WTC11 (cell line): ENCODE results near the gene TGDS. TPM values are rescaled to one million over a fixed set of nuclear protein-coding genes. Genes with fewer than 3 reads are reported as not detected.

ENCODE experiments used
- ATAC-seq: fragments of 200-7000 bp; cut with Tn5 transposase; 2 replicates; pipeline ENCODE4 v1.10.0; 2021; ENCODE audit warnings: mild to moderate bottlenecking, moderate library complexity
- CTCF ChIA-PET: fragments of 300-600 bp; sonication (Branson Sonifier 250); formaldehyde crosslinking; loops from one replicate; lab custom pipeline; 2021; ENCODE audit warnings: antibody characterized with exemption; lab: Charles Lee
- POLR2A ChIA-PET: fragments of 350-600 bp; sonication (Branson Sonifier 250); formaldehyde crosslinking; loops from one replicate; lab custom pipeline; 2021; ENCODE audit warnings: antibody characterized with exemption; lab: Charles Lee
- DNase-seq: peaks from one replicate; pipeline ENCODE4 v3.0.0; 2021; ENCODE audit warnings: low spot score
- H3K27ac Mint-ChIP-seq: 2 replicates; pipeline ENCODE4 v1.8.0; 2021; ENCODE audit warnings: mixed read lengths
- H3K27me3 Mint-ChIP-seq: 2 replicates; pipeline ENCODE4 v1.8.0; 2021; ENCODE audit warnings: low read depth, mild to moderate bottlenecking, moderate library complexity, mixed read lengths
- H3K36me3 Mint-ChIP-seq: 2 replicates; pipeline ENCODE4 v1.8.0; 2021; ENCODE audit warnings: mixed read lengths
- H3K4me1 Mint-ChIP-seq: 2 replicates; pipeline ENCODE4 v1.8.0; 2022; ENCODE audit warnings: mixed read lengths
- H3K4me3 Mint-ChIP-seq: 2 replicates; pipeline ENCODE4 v1.8.0; 2021; ENCODE audit warnings: mild to moderate bottlenecking, moderate library complexity, mixed read lengths
- H3K9me3 Mint-ChIP-seq: 2 replicates; pipeline ENCODE4 v1.8.0; 2021; ENCODE audit warnings: mixed read lengths
- FOXP1 ChIP-seq: sonication (generic); formaldehyde crosslinking; IDR thresholded peaks from 2 replicates; pipeline ENCODE4 v1.8.0; 2022; ENCODE audit warnings: missing genetic modification reagents, mild to moderate bottlenecking, moderate library complexity, borderline replicate concordance
- GABPB1 ChIP-seq: sonication (generic); formaldehyde crosslinking; IDR thresholded peaks from 2 replicates; pipeline ENCODE4 v1.8.1; 2023; ENCODE audit warnings: mild to moderate bottlenecking, missing genetic modification reagents
- IRF2 ChIP-seq: sonication (generic); formaldehyde crosslinking; IDR thresholded peaks from 2 replicates; pipeline ENCODE4 v1.8.0; 2022; ENCODE audit warnings: low read depth, missing genetic modification reagents, borderline replicate concordance
- JUN ChIP-seq: sonication (generic); formaldehyde crosslinking; IDR thresholded peaks from 2 replicates; pipeline ENCODE4 v1.8.0; 2023; ENCODE audit warnings: mild to moderate bottlenecking, missing genetic modification reagents
- KAT7 ChIP-seq: sonication (generic); formaldehyde crosslinking; IDR thresholded peaks from 2 replicates; pipeline ENCODE4 v1.8.1; 2023; ENCODE audit warnings: missing genetic modification reagents, mild to moderate bottlenecking, borderline replicate concordance
- SMAD3 ChIP-seq: sonication (generic); formaldehyde crosslinking; IDR thresholded peaks from 2 replicates; pipeline ENCODE4 v1.8.0; 2022; ENCODE audit warnings: missing genetic modification reagents, mild to moderate bottlenecking, borderline replicate concordance
- TP53 ChIP-seq: sonication (generic); formaldehyde crosslinking; IDR thresholded peaks from 2 replicates; pipeline ENCODE4 v1.8.1; 2023; ENCODE audit warnings: mild to moderate bottlenecking, missing genetic modification reagents
- ZNF121 ChIP-seq: sonication (generic); formaldehyde crosslinking; IDR thresholded peaks from 2 replicates; pipeline ENCODE4 v1.8.0; 2023; ENCODE audit warnings: missing genetic modification reagents
- ZNF396 ChIP-seq: fragments of 250-450 bp; sonication (Bioruptor Pico); IDR thresholded peaks from 2 replicates; pipeline ENCODE4 v1.8.0; 2021; ENCODE audit warnings: mild to moderate bottlenecking, moderate library complexity, borderline replicate concordance
- ZNF671 ChIP-seq: fragments of 250-450 bp; sonication (Bioruptor Pico); IDR thresholded peaks from 2 replicates; pipeline ENCODE4 v1.8.0; 2021; ENCODE audit warnings: mild to moderate bottlenecking
- total RNA-seq: library from RNA; stranded (reverse); gene quantifications from 3 replicates; pipeline ENCODE4 v1.2.3, GENCODE V29; 2021
- TF ChIP-seq, protein P1 (sequence below): fragments of 200-600 bp; IDR thresholded peaks from 2 replicates; pipeline ENCODE4 v1.8.0; 2022; ENCODE audit warnings: antibody characterized with exemption
- TF ChIP-seq, protein P2 (sequence below): sonication (generic); formaldehyde crosslinking; IDR thresholded peaks from 2 replicates; pipeline ENCODE4 v1.8.0; 2023; ENCODE audit warnings: missing genetic modification reagents
- TF ChIP-seq, protein P3 (sequence below): sonication (generic); formaldehyde crosslinking; IDR thresholded peaks from 2 replicates; pipeline ENCODE4 v1.8.1; 2022; ENCODE audit warnings: missing genetic modification reagents, borderline replicate concordance
- TF ChIP-seq, protein P4 (sequence below): sonication (generic); formaldehyde crosslinking; conservative IDR thresholded peaks from 2 replicates; pipeline ENCODE4 v1.8.1; 2023; ENCODE audit warnings: mild to moderate bottlenecking, low read depth, missing genetic modification reagents, moderate library complexity
- TF ChIP-seq, protein P5 (sequence below): sonication (generic); formaldehyde crosslinking; IDR thresholded peaks from 2 replicates; pipeline ENCODE4 v1.8.0; 2022; ENCODE audit warnings: mild to moderate bottlenecking, missing genetic modification reagents
- TF ChIP-seq, protein P6 (sequence below): fragments of 250-450 bp; sonication (Bioruptor Pico); IDR thresholded peaks from 2 replicates; pipeline ENCODE4 v1.9.0; 2021; ENCODE audit warnings: mild to moderate bottlenecking
- TF ChIP-seq, protein P7 (sequence below): sonication (generic); formaldehyde crosslinking; IDR thresholded peaks from 2 replicates; pipeline ENCODE4 v1.8.1; 2023; ENCODE audit warnings: mild to moderate bottlenecking, missing genetic modification reagents, moderate library complexity
- TF ChIP-seq, protein P8 (sequence below): sonication (generic); formaldehyde crosslinking; IDR thresholded peaks from 2 replicates; pipeline ENCODE4 v1.8.0; 2022; ENCODE audit warnings: mild to moderate bottlenecking, missing genetic modification reagents

TGDS gene
- total RNA-seq, 1 experiment from 2014 or later: 12.5 TPM

DNA sequence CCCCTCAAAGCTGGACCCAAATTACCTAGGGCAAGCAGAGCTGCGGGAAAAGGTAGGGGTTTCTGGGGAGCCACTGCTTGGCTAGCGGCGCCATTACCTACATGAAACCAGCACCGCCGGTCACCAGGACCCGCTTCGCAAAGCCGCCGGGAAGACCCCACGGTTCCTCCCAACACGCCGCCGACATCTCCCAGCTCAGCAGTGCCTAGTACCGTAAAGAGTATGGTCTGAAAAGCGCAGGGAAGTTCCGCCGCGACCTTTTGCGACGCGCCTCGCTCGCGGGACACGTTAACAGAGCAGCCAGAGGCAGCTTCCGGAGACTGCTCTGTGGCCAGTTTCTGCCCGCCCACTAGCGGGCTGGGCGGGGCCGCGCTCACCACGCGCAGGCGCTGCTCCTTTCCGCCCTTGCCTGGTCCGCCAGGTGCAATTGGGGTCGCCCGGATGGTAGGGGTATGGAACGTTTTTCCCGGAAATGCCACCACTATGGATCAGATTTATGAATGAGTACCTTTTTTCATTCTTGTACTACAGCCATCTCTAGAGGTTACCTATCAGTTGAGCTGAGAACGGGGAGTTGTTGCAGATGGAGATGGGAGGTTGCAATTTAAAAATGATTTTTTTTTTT, at the start of gene TGDS (continued):
- TF ChIP-seq KAT7: no peak
- TF ChIP-seq GABPB1 (CRISPR knock-in tag): no peak
- TF ChIP-seq, protein P1, sequence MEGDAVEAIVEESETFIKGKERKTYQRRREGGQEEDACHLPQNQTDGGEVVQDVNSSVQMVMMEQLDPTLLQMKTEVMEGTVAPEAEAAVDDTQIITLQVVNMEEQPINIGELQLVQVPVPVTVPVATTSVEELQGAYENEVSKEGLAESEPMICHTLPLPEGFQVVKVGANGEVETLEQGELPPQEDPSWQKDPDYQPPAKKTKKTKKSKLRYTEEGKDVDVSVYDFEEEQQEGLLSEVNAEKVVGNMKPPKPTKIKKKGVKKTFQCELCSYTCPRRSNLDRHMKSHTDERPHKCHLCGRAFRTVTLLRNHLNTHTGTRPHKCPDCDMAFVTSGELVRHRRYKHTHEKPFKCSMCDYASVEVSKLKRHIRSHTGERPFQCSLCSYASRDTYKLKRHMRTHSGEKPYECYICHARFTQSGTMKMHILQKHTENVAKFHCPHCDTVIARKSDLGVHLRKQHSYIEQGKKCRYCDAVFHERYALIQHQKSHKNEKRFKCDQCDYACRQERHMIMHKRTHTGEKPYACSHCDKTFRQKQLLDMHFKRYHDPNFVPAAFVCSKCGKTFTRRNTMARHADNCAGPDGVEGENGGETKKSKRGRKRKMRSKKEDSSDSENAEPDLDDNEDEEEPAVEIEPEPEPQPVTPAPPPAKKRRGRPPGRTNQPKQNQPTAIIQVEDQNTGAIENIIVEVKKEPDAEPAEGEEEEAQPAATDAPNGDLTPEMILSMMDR: no peak
- TF ChIP-seq, protein P2, sequence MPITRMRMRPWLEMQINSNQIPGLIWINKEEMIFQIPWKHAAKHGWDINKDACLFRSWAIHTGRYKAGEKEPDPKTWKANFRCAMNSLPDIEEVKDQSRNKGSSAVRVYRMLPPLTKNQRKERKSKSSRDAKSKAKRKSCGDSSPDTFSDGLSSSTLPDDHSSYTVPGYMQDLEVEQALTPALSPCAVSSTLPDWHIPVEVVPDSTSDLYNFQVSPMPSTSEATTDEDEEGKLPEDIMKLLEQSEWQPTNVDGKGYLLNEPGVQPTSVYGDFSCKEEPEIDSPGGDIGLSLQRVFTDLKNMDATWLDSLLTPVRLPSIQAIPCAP (CRISPR knock-in tag): no peak
- TF ChIP-seq, protein P3, sequence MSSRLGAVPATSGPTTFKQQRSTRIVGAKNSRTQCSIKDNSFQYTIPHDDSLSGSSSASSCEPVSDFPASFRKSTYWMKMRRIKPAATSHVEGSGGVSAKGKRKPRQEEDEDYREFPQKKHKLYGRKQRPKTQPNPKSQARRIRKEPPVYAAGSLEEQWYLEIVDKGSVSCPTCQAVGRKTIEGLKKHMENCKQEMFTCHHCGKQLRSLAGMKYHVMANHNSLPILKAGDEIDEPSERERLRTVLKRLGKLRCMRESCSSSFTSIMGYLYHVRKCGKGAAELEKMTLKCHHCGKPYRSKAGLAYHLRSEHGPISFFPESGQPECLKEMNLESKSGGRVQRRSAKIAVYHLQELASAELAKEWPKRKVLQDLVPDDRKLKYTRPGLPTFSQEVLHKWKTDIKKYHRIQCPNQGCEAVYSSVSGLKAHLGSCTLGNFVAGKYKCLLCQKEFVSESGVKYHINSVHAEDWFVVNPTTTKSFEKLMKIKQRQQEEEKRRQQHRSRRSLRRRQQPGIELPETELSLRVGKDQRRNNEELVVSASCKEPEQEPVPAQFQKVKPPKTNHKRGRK (CRISPR knock-in tag): no peak
- TF ChIP-seq, protein P4, sequence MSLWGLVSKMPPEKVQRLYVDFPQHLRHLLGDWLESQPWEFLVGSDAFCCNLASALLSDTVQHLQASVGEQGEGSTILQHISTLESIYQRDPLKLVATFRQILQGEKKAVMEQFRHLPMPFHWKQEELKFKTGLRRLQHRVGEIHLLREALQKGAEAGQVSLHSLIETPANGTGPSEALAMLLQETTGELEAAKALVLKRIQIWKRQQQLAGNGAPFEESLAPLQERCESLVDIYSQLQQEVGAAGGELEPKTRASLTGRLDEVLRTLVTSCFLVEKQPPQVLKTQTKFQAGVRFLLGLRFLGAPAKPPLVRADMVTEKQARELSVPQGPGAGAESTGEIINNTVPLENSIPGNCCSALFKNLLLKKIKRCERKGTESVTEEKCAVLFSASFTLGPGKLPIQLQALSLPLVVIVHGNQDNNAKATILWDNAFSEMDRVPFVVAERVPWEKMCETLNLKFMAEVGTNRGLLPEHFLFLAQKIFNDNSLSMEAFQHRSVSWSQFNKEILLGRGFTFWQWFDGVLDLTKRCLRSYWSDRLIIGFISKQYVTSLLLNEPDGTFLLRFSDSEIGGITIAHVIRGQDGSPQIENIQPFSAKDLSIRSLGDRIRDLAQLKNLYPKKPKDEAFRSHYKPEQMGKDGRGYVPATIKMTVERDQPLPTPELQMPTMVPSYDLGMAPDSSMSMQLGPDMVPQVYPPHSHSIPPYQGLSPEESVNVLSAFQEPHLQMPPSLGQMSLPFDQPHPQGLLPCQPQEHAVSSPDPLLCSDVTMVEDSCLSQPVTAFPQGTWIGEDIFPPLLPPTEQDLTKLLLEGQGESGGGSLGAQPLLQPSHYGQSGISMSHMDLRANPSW (CRISPR knock-in tag): no peak
- peak; percentile 75; the same call in 1 of the 2 replicates for TF ChIP-seq SMAD3
- no peak for TF ChIP-seq IRF2 (CRISPR knock-in tag)
- no peak for TF ChIP-seq ZNF671 (CRISPR knock-in tag)
- TF ChIP-seq, protein P5, sequence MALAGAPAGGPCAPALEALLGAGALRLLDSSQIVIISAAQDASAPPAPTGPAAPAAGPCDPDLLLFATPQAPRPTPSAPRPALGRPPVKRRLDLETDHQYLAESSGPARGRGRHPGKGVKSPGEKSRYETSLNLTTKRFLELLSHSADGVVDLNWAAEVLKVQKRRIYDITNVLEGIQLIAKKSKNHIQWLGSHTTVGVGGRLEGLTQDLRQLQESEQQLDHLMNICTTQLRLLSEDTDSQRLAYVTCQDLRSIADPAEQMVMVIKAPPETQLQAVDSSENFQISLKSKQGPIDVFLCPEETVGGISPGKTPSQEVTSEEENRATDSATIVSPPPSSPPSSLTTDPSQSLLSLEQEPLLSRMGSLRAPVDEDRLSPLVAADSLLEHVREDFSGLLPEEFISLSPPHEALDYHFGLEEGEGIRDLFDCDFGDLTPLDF (CRISPR knock-in tag): no peak
- TF ChIP-seq ZNF396 (CRISPR knock-in tag): no peak
- TF ChIP-seq, protein P6, sequence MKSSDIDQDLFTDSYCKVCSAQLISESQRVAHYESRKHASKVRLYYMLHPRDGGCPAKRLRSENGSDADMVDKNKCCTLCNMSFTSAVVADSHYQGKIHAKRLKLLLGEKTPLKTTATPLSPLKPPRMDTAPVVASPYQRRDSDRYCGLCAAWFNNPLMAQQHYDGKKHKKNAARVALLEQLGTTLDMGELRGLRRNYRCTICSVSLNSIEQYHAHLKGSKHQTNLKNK (CRISPR knock-in tag): no peak

DNA sequence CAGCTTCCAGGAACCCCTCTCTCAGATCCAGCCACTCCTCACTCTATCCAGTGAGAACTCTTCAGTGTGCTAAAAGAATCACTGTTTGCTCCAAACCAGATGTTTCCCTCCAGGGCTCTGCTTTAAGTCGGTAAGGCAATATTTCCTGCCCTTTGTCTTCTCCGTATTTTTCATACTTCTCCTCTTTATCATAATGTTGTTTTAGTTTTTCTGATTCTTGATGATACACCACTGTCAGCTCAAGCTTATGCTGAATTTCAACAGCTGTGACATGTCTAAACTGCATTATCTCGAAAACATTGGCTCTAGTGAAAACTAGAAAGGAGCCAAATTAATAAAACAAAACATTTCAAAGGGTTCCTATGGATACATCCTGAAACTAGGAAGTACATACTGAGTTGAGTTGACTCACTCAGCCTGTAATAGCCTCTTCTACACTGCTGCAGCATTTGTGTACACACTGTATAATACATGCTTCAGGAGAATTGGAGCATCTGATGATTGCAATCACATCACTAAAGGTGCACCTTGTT, 45.5 kb upstream of the TGDS start:
- Mint-ChIP-seq H3K9me3 (peaks cover 5% of the 10 kb centered on the region), H3K27ac (no peak overlapping the region), H3K27me3 (no peaks in the 10 kb centered on the region), H3K4me1 (peaks cover 3% of the 10 kb centered on the region; the same call in 1 of the 2 replicates), H3K4me3 (no peak overlapping the region), H3K36me3 (peaks cover 7% of the 10 kb centered on the region; the same call in 1 of the 2 replicates)
- ChIA-PET CTCF (no interaction called here), POLR2A (no interaction called here)
- ATAC-seq: no peak
- DNase-seq: no peak
- TF ChIP-seq, protein P7, sequence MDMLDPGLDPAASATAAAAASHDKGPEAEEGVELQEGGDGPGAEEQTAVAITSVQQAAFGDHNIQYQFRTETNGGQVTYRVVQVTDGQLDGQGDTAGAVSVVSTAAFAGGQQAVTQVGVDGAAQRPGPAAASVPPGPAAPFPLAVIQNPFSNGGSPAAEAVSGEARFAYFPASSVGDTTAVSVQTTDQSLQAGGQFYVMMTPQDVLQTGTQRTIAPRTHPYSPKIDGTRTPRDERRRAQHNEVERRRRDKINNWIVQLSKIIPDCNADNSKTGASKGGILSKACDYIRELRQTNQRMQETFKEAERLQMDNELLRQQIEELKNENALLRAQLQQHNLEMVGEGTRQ (CRISPR knock-in tag): no peak
- TF ChIP-seq, protein P8, sequence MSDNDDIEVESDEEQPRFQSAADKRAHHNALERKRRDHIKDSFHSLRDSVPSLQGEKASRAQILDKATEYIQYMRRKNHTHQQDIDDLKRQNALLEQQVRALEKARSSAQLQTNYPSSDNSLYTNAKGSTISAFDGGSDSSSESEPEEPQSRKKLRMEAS: no peak
- no peak for TF ChIP-seq ZNF671 (CRISPR knock-in tag)
- TF ChIP-seq, protein P2 (CRISPR knock-in tag): no peak
- no peak for TF ChIP-seq JUN (CRISPR knock-in tag)
- TF ChIP-seq FOXP1 (CRISPR knock-in tag): no peak
- TF ChIP-seq TP53: no peak
- no peak for TF ChIP-seq ZNF121 (CRISPR knock-in tag)
- TF ChIP-seq KAT7: no peak
- TF ChIP-seq, protein P1: no peak
